HT-29 (cell line): ENCODE measurements around the gene SERPINB7. TPM values are rescaled to one million over a fixed set of nuclear protein-coding genes. Genes with fewer than 3 reads are reported as not detected.

Experiments
- DNase-seq: peaks from one replicate; pipeline ENCODE4 v3.0.0-alpha.2; 2015; ENCODE audit warnings: low spot score
- total RNA-seq: library from RNA; depleted of rRNA; stranded (reverse); fragments of >200 nt; shearing (Covaris generic); gene quantifications from 2 replicates; pipeline ENCODE4 v1.2.3, GENCODE V29; 2014

Gene SERPINB7
- total RNA-seq, 1 experiment from 2014 or later = not detected

GRCh38 chr18:63787673-63788072, 12.5 kb downstream of the SERPINB7 start:
- no peak for DNase-seq

GRCh38 chr18:63788447-63789096, 13.4 kb downstream of the SERPINB7 start:
- DNase-seq = peak; percentile 40

- DNase-seq = no peak
These were observed 14.1 kb downstream of the SERPINB7 start for GRCh38 chr18:63789327-63789726.

GRCh38 chr18:63795606-63796005, 20.4 kb downstream of the SERPINB7 start:
- DNase-seq = no peak

- DNase-seq = no peak
These were observed 24.0 kb downstream of the SERPINB7 start for GRCh38 chr18:63799189-63799588.

- DNase-seq = no peak
These were observed 26.1 kb downstream of the SERPINB7 start for GRCh38 chr18:63801343-63801742.

- no peak for DNase-seq
These were observed 32.9 kb downstream of the SERPINB7 start for GRCh38 chr18:63808125-63808524.

- DNase-seq = no peak
These were observed 42.3 kb downstream of the SERPINB7 start for GRCh38 chr18:63817441-63818051.

GRCh38 chr18:63818212-63818611, 43.0 kb downstream of the SERPINB7 start:
- no peak for DNase-seq

GRCh38 chr18:63819786-63820185, 44.6 kb downstream of the SERPINB7 start:
- DNase-seq = no peak

- DNase-seq = no peak
These were observed 45.5 kb downstream of the SERPINB7 start for GRCh38 chr18:63820694-63821093.

- DNase-seq = no peak
These were observed 48.5 kb downstream of the SERPINB7 start for GRCh38 chr18:63823516-63824219.

- DNase-seq = no peak
These were observed 49.0 kb downstream of the SERPINB7 start for GRCh38 chr18:63824220-63824525.

GRCh38 chr18:63828120-63828519, 52.9 kb downstream of the SERPINB7 start:
- no peak for DNase-seq

- no peak for DNase-seq
These were observed 53.4 kb downstream of the SERPINB7 start for GRCh38 chr18:63828656-63829055.

GRCh38 chr18:63829886-63830285, 54.7 kb downstream of the SERPINB7 start:
- DNase-seq = no peak

GRCh38 chr18:63831080-63831788, 56.0 kb downstream of the SERPINB7 start:
- no peak for DNase-seq

GRCh38 chr18:63832470-63832869, 57.3 kb downstream of the SERPINB7 start:
- no peak for DNase-seq

- no peak for DNase-seq
These were observed 59.4 kb downstream of the SERPINB7 start for GRCh38 chr18:63834471-63835113.

GRCh38 chr18:63836456-63836855, 61.2 kb downstream of the SERPINB7 start:
- DNase-seq = no peak

- no peak for DNase-seq
These were observed 62.4 kb downstream of the SERPINB7 start for GRCh38 chr18:63837590-63837989.

GRCh38 chr18:63843008-63843407, 67.8 kb downstream of the SERPINB7 start:
- DNase-seq = no peak
